GM18526 (cell line): ENCODE data around the gene CELA3B.

Source experiments
- POLR2A ChIP-seq: IDR thresholded peaks from 3 replicates; pipeline ENCODE4 v1.6.1; 2011; ENCODE audit not compliant: insufficient read length; ENCODE audit errors: extremely low read depth

Gene CELA3B

DNA sequence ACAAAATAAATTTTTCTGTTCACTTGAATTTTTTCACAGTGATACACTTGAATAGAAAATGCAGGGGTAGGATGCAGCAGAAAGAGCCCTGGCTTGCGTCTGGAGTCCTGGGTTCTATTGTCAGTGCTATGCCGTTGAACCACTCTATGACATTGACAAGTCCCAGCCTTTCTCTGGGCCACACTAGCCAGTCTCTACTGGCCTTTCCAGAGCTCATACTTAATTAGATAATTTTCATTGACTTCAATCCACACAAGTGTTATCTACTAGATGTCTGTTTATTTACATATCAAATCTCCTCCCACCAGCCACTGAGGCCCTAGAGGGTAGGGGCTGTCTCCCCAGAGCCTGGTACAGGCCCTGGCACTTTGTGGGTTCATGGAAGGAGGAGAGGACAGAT, 15.5 kb upstream of the CELA3B start:
- no peak for TF ChIP-seq POLR2A

- no peak for TF ChIP-seq POLR2A
These were observed 15.0 kb upstream of the CELA3B start for GRCh38 chr1:21961799-21962198.

- no peak for TF ChIP-seq POLR2A
These were observed 13.2 kb upstream of the CELA3B start for GRCh38 chr1:21963477-21964217.

DNA sequence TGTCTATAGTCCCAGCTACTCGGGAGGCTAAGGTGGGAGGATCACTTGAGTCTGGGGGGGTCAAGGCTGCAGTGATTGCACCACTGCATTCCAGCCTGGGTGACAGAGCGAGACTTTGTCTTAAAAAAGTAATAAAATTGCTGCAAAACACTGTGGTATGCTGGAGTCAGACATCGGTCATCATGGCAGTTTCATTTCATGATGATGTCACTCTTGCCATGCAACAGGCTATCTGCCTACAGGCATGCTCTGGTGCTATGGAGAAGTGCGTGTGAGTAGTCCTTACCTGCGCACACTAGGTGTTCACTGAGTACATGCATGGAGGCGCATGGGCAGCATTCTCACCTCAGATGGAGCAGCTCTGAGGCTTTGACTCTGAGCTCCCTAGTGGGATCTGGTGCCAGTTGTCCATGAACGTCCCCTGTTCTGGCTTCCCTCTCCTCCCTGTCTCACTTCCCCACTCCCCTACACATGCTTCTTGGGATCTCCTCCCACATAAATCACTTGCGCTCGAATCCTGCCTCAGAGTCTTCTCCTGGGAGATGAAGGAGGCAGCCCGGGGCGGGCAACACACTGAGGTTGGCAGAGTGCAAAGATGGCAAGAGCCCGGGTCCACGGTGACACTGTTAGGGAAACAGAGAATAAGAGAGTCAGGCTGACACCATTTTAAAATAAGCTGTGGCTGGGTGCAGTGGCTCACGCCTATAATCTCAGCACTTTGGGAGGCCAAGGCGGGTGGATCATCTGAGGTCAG, 10.4 kb upstream of the CELA3B start:
- no peak for TF ChIP-seq POLR2A

GRCh38 chr1:22001409-22001808, 24.6 kb downstream of the CELA3B start, which contains the start of gene CELA3A:
TSS of gene CELA3A (plus strand) at chr1:22001657. CDS start at chr1:22001675, 18 bp downstream.
- TF ChIP-seq POLR2A, result no peak

DNA sequence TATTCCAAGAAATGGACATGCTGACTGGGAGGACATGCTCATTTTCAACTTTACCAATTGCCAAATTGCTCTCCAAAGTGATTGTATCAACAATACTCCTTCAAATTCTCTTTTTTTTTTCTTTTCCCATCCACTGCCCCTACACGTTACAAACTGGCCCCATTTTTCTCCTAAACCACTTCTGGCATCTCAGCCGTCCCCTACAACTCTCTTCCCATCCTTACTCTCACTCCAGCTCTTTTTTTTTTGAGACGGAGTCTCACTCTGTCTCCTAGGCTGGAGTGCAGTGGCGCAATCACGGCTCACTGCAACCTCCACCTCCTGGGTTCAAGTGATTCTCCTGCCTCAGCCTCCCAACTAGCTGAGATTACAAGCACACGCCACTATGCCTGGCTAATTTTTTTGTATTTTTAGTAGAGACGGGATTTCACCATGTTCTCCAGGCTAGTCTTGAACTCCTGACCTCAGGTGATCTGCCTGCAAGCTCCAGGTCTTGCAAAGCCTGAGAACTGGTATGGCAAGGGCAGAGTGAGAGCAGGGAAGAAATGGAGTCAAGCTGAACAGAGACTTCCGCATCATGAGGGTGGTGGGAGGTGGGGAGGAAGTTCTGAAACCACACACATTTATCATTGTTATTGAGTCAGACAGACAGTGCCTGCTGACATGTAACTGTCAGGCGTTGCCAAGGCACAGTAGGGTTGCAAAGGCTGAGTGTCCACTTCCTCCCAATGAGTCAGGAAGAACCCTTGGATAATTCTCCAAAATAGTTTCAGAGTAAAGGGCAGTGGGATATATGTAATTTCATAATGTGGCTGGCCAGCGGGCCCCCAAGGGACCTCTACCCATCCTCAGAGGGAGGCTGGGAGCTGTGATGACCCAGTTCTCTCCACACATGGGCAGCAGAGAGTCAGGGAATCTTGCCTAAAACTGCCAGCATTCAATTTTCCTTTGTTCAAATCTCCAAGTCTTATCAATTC, 42.0 kb downstream of the CELA3B start:
- no peak for TF ChIP-seq POLR2A

DNA sequence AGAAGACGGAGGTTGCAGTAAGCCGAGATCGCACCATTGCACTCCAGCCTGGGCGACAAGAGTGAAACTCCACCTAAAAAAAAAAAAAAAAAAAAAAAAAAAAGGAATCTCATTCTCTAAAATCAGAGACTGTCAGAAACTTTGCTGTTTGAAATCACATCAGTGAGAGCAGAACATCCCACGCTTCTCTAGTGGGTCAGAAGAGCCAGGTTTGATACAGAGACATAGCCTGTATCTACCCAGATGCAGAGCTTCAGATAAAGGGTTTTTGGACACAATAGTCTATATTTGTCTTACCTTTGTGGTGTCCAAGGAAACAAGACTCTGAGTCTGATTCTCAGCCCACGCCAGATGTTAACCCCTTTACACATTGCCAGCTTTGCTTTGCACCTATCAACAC, 44.2 kb downstream of the CELA3B start:
- no peak for TF ChIP-seq POLR2A

GRCh38 chr1:22024485-22025367, 47.9 kb downstream of the CELA3B start:
- TF ChIP-seq POLR2A, result no peak

GRCh38 chr1:22025368-22026155, 48.7 kb downstream of the CELA3B start:
- TF ChIP-seq POLR2A, result peak; percentile 59

DNA sequence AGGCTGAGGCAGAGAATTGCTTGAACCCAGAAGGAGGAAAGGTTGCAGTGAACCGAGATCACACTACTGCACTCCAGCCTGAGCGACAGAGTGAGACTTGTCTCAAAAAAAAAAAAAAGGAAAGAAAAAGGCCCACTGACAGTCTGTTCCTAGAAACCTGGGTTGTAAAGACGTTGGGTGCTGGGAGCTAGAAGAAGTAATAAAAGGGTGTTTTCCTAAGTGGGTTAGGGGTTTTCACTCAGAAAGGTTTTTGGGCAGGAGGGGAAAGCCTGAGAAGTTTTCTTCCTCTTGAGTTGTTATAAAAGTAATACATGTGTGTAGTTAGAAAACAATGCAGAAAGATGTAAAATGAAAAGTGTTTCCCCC, 50.1 kb downstream of the CELA3B start:
- TF ChIP-seq POLR2A, result no peak

DNA sequence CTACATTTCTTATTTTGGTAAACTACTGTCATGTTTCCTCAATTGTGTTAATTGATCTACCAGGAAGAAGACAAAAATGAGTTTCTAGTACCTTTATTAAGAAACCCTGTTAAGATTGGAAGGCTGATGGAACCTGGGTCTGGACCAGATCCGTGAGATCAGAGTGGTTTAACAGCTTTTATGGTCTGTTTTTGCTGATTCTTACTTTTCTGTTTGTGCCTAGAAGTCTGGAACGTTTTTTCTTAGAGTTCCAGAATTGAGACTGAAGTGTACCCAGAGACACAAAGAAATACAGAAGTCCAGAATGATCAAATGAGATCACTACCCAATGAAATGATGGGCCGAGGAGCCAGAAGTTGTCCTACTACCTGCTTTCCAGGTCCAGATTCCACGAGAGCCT, 53.2 kb downstream of the CELA3B start:
- TF ChIP-seq POLR2A, result no peak

- TF ChIP-seq POLR2A, result no peak
These were observed 53.7 kb downstream of the CELA3B start for GRCh38 chr1:22030473-22030872.

DNA sequence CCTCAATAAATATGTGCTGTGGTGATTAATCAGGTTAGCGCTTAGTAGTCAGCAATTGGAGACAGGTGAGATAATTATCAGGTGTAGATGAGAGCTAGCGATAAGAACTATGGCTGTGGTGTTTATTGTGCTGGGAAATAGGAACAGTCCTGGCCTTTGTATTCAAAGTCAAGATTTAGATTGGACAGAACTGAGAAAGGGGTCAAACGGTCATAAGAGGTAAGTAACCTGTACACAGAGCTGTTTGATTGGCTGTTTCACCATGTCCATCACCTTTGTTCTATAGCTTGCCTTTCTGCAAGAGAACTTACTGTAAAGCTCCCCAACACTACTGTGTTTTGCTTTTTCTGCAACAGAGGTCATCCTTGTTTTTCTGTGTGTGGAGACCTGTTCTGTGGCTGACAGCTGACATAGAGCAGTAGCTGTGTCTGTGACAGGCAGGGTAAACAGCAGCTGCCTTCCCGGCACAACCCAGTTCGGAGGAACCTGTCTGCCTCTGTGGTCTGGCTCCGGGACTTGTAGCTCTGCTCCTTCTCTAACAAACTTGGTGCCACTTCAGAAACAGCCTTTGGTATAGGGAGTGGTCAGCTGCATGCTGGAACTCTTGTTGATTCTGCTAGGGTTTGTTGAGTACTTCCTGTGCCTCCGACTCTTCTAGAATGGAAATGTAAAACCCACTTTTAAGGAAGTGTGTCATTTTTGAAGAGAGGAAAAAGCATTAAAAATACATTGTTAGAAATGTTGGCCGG, 54.6 kb downstream of the CELA3B start:
- no peak for TF ChIP-seq POLR2A
